EH (cell line): ENCODE data around the gene UMODL1.

Source experiments
- DNase-seq: peaks from one replicate; pipeline ENCODE4 v3.0.0-alpha.2; 2015; ENCODE audit warnings: low read depth

UMODL1 gene

DNA sequence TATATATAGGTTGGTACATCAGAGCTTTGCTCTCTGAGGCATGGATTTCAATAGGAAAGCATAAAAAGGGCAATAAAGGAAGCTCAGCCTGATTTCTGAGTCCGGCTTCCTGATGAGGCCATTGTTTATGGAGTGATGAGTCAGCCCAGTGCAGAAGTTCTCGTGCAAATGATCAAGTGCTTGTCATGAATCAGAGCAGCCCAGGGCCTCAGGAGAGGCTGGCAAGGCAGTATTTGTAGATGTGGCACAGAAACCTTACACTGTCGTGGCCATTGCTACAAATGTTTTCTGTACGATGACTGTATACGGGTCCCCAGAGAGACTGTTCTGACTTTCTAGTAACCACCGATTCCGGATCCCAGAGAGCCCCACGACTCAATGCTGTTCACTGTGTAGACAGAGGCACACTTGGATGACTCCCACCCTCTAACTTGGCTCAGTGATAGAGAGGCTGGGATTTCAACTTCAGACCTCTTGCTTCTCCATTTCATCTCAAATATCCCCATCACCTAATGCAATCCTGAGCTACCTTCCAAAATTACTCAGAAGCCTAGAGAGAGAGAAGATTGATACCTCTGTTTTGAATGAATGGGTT is 26.8 kb downstream of the UMODL1 start:
- DNase-seq, result peak; percentile 99

GRCh38 chr21:42098957-42099505 is 27.9 kb downstream of the UMODL1 start:
- no peak for DNase-seq

DNA sequence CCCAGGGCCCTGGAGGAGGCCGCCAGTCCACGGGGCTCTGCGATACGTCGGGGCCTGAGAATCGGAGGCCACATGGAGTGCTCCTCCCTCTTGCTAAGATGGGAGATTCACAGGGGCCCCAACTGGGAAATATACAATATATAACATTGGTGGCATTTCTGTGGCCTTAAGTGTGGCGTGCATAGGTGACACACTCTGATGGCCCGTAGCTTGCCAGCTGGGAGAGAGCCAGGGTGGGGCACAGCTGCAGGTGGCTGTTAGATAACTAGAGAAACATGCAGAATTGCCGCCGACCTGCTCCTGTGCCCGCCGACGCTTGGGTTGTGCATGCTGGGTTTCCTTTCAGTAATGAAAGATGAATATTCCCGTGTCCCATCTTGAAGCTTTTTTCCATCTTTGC is 30.1 kb downstream of the UMODL1 start:
- no peak for DNase-seq

GRCh38 chr21:42102076-42102475 is 31.0 kb downstream of the UMODL1 start:
- DNase-seq, result peak; percentile 26

- DNase-seq, result no peak
Observed at GRCh38 chr21:42102526-42102925, 31.4 kb downstream of the UMODL1 start.

GRCh38 chr21:42102991-42103390 is 31.9 kb downstream of the UMODL1 start:
- no peak for DNase-seq

- DNase-seq, result no peak
Observed at GRCh38 chr21:42103843-42104242, 32.7 kb downstream of the UMODL1 start.

GRCh38 chr21:42105476-42106315 is 34.6 kb downstream of the UMODL1 start:
- no peak for DNase-seq

DNA sequence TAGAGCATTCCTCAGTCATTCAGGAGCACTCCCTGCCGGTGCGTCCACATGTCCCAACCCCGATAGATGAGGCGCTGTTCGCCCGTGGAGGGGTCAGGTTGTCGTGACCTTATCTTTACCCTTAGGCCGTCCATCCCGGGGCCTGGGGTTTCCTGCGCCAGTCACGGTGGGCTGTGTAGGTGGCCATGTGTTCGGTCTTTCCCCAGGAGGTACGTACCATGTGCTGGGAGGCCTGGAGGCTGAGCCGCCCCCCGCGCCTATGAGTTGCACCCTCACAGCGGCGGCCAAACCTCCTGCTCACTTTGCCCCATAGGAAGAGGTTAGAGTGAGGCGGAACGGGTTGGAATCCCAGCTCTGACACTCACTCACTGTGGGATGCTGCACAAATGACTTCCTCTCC is 35.3 kb downstream of the UMODL1 start:
- no peak for DNase-seq

GRCh38 chr21:42107177-42107880 is 36.2 kb downstream of the UMODL1 start:
- DNase-seq, result no peak

- DNase-seq, result peak; percentile 69
Observed at GRCh38 chr21:42107881-42108553, 36.9 kb downstream of the UMODL1 start.

DNA sequence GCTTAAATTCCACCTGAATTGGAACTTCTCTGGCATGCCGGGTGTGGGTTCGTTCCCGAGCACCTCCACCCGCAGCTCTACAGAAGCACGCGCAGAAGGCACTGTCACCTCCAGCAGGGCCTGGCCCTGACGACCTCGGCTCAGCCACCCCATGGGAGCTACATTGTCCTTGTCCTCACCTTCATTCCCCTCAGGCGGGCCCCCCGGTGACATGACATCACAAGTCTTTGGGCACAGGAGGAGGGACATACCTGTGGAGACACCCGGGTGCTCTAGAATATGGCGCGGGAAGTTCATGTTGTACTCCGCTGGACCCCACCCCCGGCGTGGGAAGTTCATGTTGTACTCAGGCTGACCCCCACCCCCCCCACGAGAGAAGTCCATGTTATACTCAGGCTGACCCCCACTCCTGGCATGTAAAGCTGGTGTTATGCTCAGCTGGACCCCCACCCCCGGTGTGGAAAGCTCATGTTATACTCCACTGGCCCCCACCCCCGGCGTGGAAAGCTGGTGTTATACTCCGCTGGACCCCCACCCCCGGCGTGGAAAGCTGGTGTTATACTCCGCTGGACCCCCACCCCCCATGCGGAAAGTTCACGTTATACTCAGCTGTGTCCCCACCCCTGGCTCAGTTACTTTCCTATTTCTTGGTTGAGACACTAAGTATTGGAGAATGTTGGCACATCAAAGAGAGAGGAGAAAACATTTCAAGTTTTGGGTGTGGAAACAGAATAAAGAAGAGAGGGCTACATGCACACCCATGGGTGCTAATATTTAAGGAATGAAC is 37.6 kb downstream of the UMODL1 start:
- no peak for DNase-seq

GRCh38 chr21:42109473-42109872 is 38.4 kb downstream of the UMODL1 start:
- DNase-seq, result no peak

GRCh38 chr21:42109873-42110525 is 38.9 kb downstream of the UMODL1 start:
- DNase-seq, result no peak

GRCh38 chr21:42110691-42111469 is 39.8 kb downstream of the UMODL1 start:
- DNase-seq, result no peak

DNA sequence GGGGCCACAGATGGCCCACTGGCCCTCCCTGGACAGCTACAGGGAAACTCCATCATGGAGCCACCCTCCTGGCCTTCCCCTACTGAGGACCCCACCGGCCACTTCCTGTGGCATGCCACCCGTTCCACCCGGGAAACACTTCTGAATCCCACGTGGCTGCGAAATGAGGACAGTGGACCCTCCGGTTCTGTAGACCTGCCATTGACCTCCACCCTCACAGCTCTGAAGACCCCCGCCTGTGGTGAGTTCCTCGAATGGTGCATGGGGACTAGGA is 40.3 kb downstream of the UMODL1 start:
- no peak for DNase-seq

DNA sequence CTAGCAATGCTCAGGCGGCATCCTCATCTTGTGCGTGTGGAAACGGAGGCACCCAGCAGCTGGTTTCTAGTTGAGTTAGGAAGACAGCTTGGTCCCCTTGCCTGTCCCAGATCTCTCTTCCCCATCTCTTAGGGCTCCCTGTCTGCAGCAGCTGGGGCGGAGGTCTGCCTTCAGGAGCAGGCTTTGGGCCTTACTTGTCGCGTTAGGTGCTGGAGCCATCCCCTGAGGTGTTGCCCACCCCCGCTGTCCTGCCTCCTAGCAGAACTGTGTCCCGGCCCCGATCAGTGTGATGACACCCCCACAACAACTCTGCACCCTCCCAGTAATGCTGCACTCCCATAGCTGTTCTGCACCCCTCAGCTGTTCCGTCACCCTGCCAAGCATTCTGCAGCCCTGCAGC is 40.7 kb downstream of the UMODL1 start:
- DNase-seq, result no peak

DNA sequence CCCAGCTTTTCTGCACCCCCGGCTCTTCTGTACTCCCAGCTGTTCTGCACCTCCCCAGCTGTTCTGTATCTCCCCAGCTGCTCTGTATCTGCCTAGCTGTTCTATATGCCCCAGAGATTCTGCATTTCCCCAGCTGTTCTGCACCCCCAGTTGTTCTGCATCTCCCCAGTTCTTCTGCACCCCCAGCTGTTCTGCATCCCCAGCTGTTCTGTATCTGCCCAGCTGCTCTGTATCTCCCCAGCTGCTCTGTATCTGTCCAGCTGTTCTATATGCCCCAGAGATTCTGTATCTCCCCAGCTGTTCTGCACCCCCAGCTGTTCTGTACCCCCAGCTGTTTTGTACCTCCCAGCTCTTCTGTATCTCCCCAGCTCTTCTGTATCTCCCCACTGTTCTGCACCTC is 41.1 kb downstream of the UMODL1 start:
- DNase-seq, result no peak

- peak; percentile 68 for DNase-seq
Observed at GRCh38 chr21:42112857-42113256, 41.7 kb downstream of the UMODL1 start.

- peak; percentile 60 for DNase-seq
Observed at GRCh38 chr21:42113926-42114409, 42.9 kb downstream of the UMODL1 start.
